HUES6 (cell line): ENCODE results near the gene FAM20C.

ENCODE experiments used
- H3K27ac ChIP-seq: 2 replicates; pipeline ENCODE4 v1.7.0; 2013; ENCODE audit warnings: low read depth, mild to moderate bottlenecking, low read length, inconsistent platforms
- H3K27me3 ChIP-seq: 2 replicates; pipeline ENCODE4 v1.6.1; 2013; ENCODE audit warnings: low read length; ENCODE audit not compliant: control insufficient read depth, insufficient read depth
- H3K36me3 ChIP-seq: 2 replicates; pipeline ENCODE4 v1.6.1; 2013; ENCODE audit warnings: low read length; ENCODE audit not compliant: control insufficient read depth, insufficient read depth
- H3K4me1 ChIP-seq: 2 replicates; pipeline ENCODE4 v1.6.1; 2013; ENCODE audit warnings: low read length; ENCODE audit not compliant: control insufficient read depth, insufficient read depth
- H3K4me3 ChIP-seq: 2 replicates; pipeline ENCODE4 v1.5.1; 2013; ENCODE audit warnings: low read depth, low read length
- H3K9ac ChIP-seq: one replicate; pipeline ENCODE4 v1.6.1; 2013; ENCODE audit warnings: mild to moderate bottlenecking, low read length
- H3K9me3 ChIP-seq: 2 replicates; pipeline ENCODE4 v1.6.1; 2013; ENCODE audit warnings: low read depth, low read length; ENCODE audit not compliant: control insufficient read depth, insufficient read depth

FAM20C gene

GRCh38 chr7:273327-273726 lies 81.0 kb downstream of the FAM20C start:
- H3K27ac ChIP-seq, result no peak overlapping the region
- H3K9me3 ChIP-seq, result peaks cover 86% of the 10 kb centered on the region
- H3K4me1 ChIP-seq, result no peaks in the 10 kb centered on the region
- no peaks in the 10 kb centered on the region for H3K27me3 ChIP-seq
- no peak overlapping the region for H3K9ac ChIP-seq
- H3K36me3 ChIP-seq, result no peaks in the 10 kb centered on the region
- no peak overlapping the region for H3K4me3 ChIP-seq

GRCh38 chr7:274266-274665 lies 81.9 kb downstream of the FAM20C start:
- Histone ChIP-seq H3K9ac (no peak overlapping the region), H3K27ac (no peak overlapping the region), H3K9me3 (peaks cover 76% of the 10 kb centered on the region), H3K4me1 (no peaks in the 10 kb centered on the region), H3K4me3 (no peak overlapping the region), H3K36me3 (no peaks in the 10 kb centered on the region), H3K27me3 (no peaks in the 10 kb centered on the region)

GRCh38 chr7:276230-276835 lies 84.0 kb downstream of the FAM20C start:
- H3K9ac ChIP-seq, result no peak overlapping the region
- no peaks in the 10 kb centered on the region for H3K4me1 ChIP-seq
- H3K9me3 ChIP-seq, result peaks cover 68% of the 10 kb centered on the region
- no peak overlapping the region for H3K27ac ChIP-seq
- H3K36me3 ChIP-seq, result no peaks in the 10 kb centered on the region
- no peak overlapping the region for H3K4me3 ChIP-seq
- no peaks in the 10 kb centered on the region for H3K27me3 ChIP-seq

- Histone ChIP-seq H3K27ac (no peak overlapping the region), H3K4me3 (no peak overlapping the region), H3K9me3 (peaks cover 63% of the 10 kb centered on the region), H3K27me3 (no peaks in the 10 kb centered on the region), H3K36me3 (no peaks in the 10 kb centered on the region), H3K4me1 (no peaks in the 10 kb centered on the region), H3K9ac (no peak overlapping the region)
These were observed 84.9 kb downstream of the FAM20C start for GRCh38 chr7:277228-277627.

- H3K36me3 ChIP-seq, result no peaks in the 10 kb centered on the region
- no peak overlapping the region for H3K9ac ChIP-seq
- no peaks in the 10 kb centered on the region for H3K4me1 ChIP-seq
- H3K27me3 ChIP-seq, result no peaks in the 10 kb centered on the region
- no peak overlapping the region for H3K27ac ChIP-seq
- no peak overlapping the region for H3K4me3 ChIP-seq
- peaks cover 54% of the 10 kb centered on the region for H3K9me3 ChIP-seq
These were observed 85.7 kb downstream of the FAM20C start for GRCh38 chr7:278081-278480.

- H3K9me3 ChIP-seq, result peaks cover 40% of the 10 kb centered on the region
- H3K4me1 ChIP-seq, result no peaks in the 10 kb centered on the region
- H3K4me3 ChIP-seq, result no peak overlapping the region
- no peak overlapping the region for H3K27ac ChIP-seq
- H3K36me3 ChIP-seq, result no peaks in the 10 kb centered on the region
- H3K27me3 ChIP-seq, result peaks cover 3% of the 10 kb centered on the region; the same call in 1 of the 2 replicates
- no peak overlapping the region for H3K9ac ChIP-seq
These were observed 87.5 kb downstream of the FAM20C start for GRCh38 chr7:279821-280220.

- H3K4me1 ChIP-seq, result no peaks in the 10 kb centered on the region
- H3K4me3 ChIP-seq, result no peak overlapping the region
- peaks cover 6% of the 10 kb centered on the region; the same call in 1 of the 2 replicates for H3K27me3 ChIP-seq
- H3K27ac ChIP-seq, result no peak overlapping the region
- peaks cover 39% of the 10 kb centered on the region for H3K9me3 ChIP-seq
- no peaks in the 10 kb centered on the region for H3K36me3 ChIP-seq
- no peak overlapping the region for H3K9ac ChIP-seq
These were observed 88.1 kb downstream of the FAM20C start for GRCh38 chr7:280461-280860.

- no peak overlapping the region for H3K27ac ChIP-seq
- H3K4me1 ChIP-seq, result no peaks in the 10 kb centered on the region
- H3K27me3 ChIP-seq, result peaks cover 15% of the 10 kb centered on the region; the same call in 1 of the 2 replicates
- no peak overlapping the region for H3K9ac ChIP-seq
- no peak overlapping the region for H3K4me3 ChIP-seq
- H3K36me3 ChIP-seq, result no peaks in the 10 kb centered on the region
- H3K9me3 ChIP-seq, result peaks cover 27% of the 10 kb centered on the region
These were observed 89.3 kb downstream of the FAM20C start for GRCh38 chr7:281637-282036.

- Histone ChIP-seq H3K9me3 (peaks cover 18% of the 10 kb centered on the region), H3K27ac (no peak overlapping the region), H3K36me3 (no peaks in the 10 kb centered on the region), H3K9ac (no peak overlapping the region), H3K27me3 (peaks cover 19% of the 10 kb centered on the region; the same call in 1 of the 2 replicates), H3K4me3 (no peak overlapping the region), H3K4me1 (no peaks in the 10 kb centered on the region)
These were observed 90.2 kb downstream of the FAM20C start for GRCh38 chr7:282621-283020.

GRCh38 chr7:284762-285722 lies 92.7 kb downstream of the FAM20C start:
- Histone ChIP-seq H3K9me3 (peaks cover 15% of the 10 kb centered on the region), H3K36me3 (no peaks in the 10 kb centered on the region), H3K27me3 (peaks cover 41% of the 10 kb centered on the region), H3K9ac (no peak overlapping the region), H3K4me3 (no peak overlapping the region), H3K4me1 (no peaks in the 10 kb centered on the region), H3K27ac (no peak overlapping the region)

- Histone ChIP-seq H3K27ac (no peak overlapping the region), H3K27me3 (peaks cover 48% of the 10 kb centered on the region)
These were observed 93.4 kb downstream of the FAM20C start for GRCh38 chr7:285731-286130.

More at GRCh38 chr7:285731-286130, 93.4 kb downstream of the FAM20C start:
- Histone ChIP-seq H3K9me3 (peaks cover 14% of the 10 kb centered on the region), H3K4me1 (no peaks in the 10 kb centered on the region), H3K36me3 (no peaks in the 10 kb centered on the region), H3K9ac (no peak overlapping the region), H3K4me3 (no peak overlapping the region)
